Thyroid gland (tissue), 4 donors: ENCODE measurements around the gene TRPM6. TPM values are rescaled to one million over a fixed set of nuclear protein-coding genes. Genes with fewer than 3 reads are reported as not detected.

Experiments used
- DNase-seq, 2 donors: peaks; one replicate each; pipeline ENCODE4 v3.0.0-alpha.2; 2019
- H3K27ac ChIP-seq, 3 donors: fragments of 200-600 bp; sonication (generic); 1 replicate in 2 of 3; 2 replicates in 1 of 3; pipeline ENCODE4 v1.5.1; 2016 to 2019; ENCODE audit warnings: mild to moderate bottlenecking in 1 of 3, moderate library complexity in 1 of 3
- H3K27me3 ChIP-seq: fragments of 200-600 bp; sonication (generic); one replicate; pipeline ENCODE4 v1.5.1; 2019
- H3K36me3 ChIP-seq, 2 donors: fragments of 200-600 bp; sonication (generic); one replicate each; pipeline ENCODE4 v1.5.1; 2016 to 2019
- H3K4me1 ChIP-seq, 2 donors: fragments of 200-600 bp; sonication (generic); one replicate each; pipeline ENCODE4 v1.5.1; 2017 to 2019
- H3K4me3 ChIP-seq, 3 donors: fragments of 200-600 bp; sonication (generic); replicated peaks in 1 of 3; 1 replicate in 2 of 3; 2 replicates in 1 of 3; pipeline ENCODE4 v1.5.1; 2016; ENCODE audit warnings: mild to moderate bottlenecking in 1 of 3
- H3K9me3 ChIP-seq: fragments of 200-600 bp; sonication (generic); one replicate; pipeline ENCODE4 v1.5.1; 2017
- CTCF ChIP-seq, 6 experiments: fragments of 200-600 bp in 3 of 6; fragments of 450-650 bp in 3 of 6; sonication (generic) in 3 of 6; IDR thresholded peaks; one replicate each; pipeline ENCODE4 v1.5.1; 2016 to 2019; ENCODE audit warnings: antibody characterized with exemption in 6 of 6, mild to moderate bottlenecking in 2 of 6, inconsistent platforms in 1 of 6, moderate library complexity in 1 of 6
- POLR2A ChIP-seq, 2 donors: fragments of 450-650 bp; IDR thresholded peaks; one replicate each; pipeline ENCODE4 v1.6.1; 2017; ENCODE audit warnings: antibody characterized with exemption in 2 of 2, mild to moderate bottlenecking in 2 of 2, moderate library complexity in 1 of 2
- WGBS, 2 donors: methylation state at CpG; one replicate each; pipeline ENCODE4 v1.1.5; 2017; 5-methylcytosine and 5-hydroxymethylcytosine counted together
- intact Hi-C: fragments of 100-400 bp; cut with DNase I; formaldehyde crosslinking; loops from one replicate; pipeline ENCODE4 v1.15.1; 2023
- total RNA-seq, 4 donors: library from RNA; depleted of rRNA; stranded (reverse); fragments of >200 nt; gene quantifications; one replicate each; pipeline ENCODE4 v1.2.3, GENCODE V29; 2016

The TRPM6 gene
- total RNA-seq, 4 donors from 2014 or later, result 0.44 to 0.83 (median 0.66) TPM

- Histone ChIP-seq H3K9me3 (no peaks in the 10 kb centered on the region), H3K27me3 (no peaks in the 10 kb centered on the region), H3K4me1 (peaks cover 0 to 3% of the 10 kb centered on the region in 2 donors), H3K36me3 (no peaks in the 10 kb centered on the region), H3K27ac (no peak overlapping the region), H3K4me3 (no peak overlapping the region)
- WGBS, 2 donors, result 88 to 97% methylated on average over 3 of the region's 3 CpGs
- TF ChIP-seq CTCF (IDR thresholded peaks at IDR 0.05), result no peak
- no peak for TF ChIP-seq POLR2A (IDR thresholded peaks at IDR 0.05)
- intact Hi-C loops, result no loop called here
- no peak for DNase-seq
These were observed 131.7 kb downstream of the TRPM6 start for GRCh38 chr9:74755999-74756398.

- TF ChIP-seq POLR2A (IDR thresholded peaks at IDR 0.05) (no peak), CTCF (IDR thresholded peaks at IDR 0.05) (no peak)
- no peak overlapping the region for H3K27ac ChIP-seq
- intact Hi-C loops, result no loop called here
- H3K4me3 ChIP-seq, result no peak overlapping the region
- peaks cover 0 to 3% of the 10 kb centered on the region in 2 donors for H3K4me1 ChIP-seq
- no peaks in the 10 kb centered on the region for H3K27me3 ChIP-seq
- no peak for DNase-seq
- H3K36me3 ChIP-seq, result no peaks in the 10 kb centered on the region
- no peaks in the 10 kb centered on the region for H3K9me3 ChIP-seq
These were observed 132.4 kb downstream of the TRPM6 start for GRCh38 chr9:74755355-74755754.

- no peak overlapping the region for H3K4me3 ChIP-seq
- H3K27ac ChIP-seq, result no peak overlapping the region
- TF ChIP-seq CTCF (IDR thresholded peaks at IDR 0.05), result no peak
- TF ChIP-seq POLR2A (IDR thresholded peaks at IDR 0.05), result no peak
- no peaks in the 10 kb centered on the region for H3K9me3 ChIP-seq
- intact Hi-C loops, result no loop called here
- H3K36me3 ChIP-seq, result no peaks in the 10 kb centered on the region
- H3K27me3 ChIP-seq, result no peaks in the 10 kb centered on the region
- DNase-seq, result no peak
- peaks cover 0 to 3% of the 10 kb centered on the region in 2 donors for H3K4me1 ChIP-seq
- 90 to 92% methylated on average over 6 of the region's 6 CpGs for WGBS, 2 donors
These were observed 134.1 kb downstream of the TRPM6 start for GRCh38 chr9:74753650-74754049.

GRCh38 chr9:74748966-74749365, 138.8 kb downstream of the TRPM6 start:
- Histone ChIP-seq H3K27ac (no peak overlapping the region), H3K27me3 (no peaks in the 10 kb centered on the region), H3K9me3 (no peaks in the 10 kb centered on the region), H3K4me1 (peaks cover 0 to 3% of the 10 kb centered on the region in 2 donors), H3K4me3 (no peak overlapping the region), H3K36me3 (no peaks in the 10 kb centered on the region)
- intact Hi-C loops, result no loop called here
- 93 to 98% methylated on average over 4 of the region's 4 CpGs for WGBS, 2 donors
- TF ChIP-seq POLR2A (IDR thresholded peaks at IDR 0.05) (no peak), CTCF (IDR thresholded peaks at IDR 0.05) (no peak)
- no peak for DNase-seq

- DNase-seq, result peak; percentile 16 to 44
- intact Hi-C loops, result no loop called here
- TF ChIP-seq POLR2A (IDR thresholded peaks at IDR 0.05), result no peak
- TF ChIP-seq CTCF (IDR thresholded peaks at IDR 0.05), result peak; percentile 22 to 70 (median 52)
- no peaks in the 10 kb centered on the region for H3K4me1 ChIP-seq
- no peaks in the 10 kb centered on the region for H3K36me3 ChIP-seq
- H3K27ac ChIP-seq, result no peak overlapping the region
- no peak overlapping the region for H3K4me3 ChIP-seq
- no peaks in the 10 kb centered on the region for H3K9me3 ChIP-seq
- H3K27me3 ChIP-seq, result no peaks in the 10 kb centered on the region
- 16 to 18% methylated on average over 8 of the region's 8 CpGs for WGBS, 2 donors
These were observed 144.7 kb downstream of the TRPM6 start for GRCh38 chr9:74742792-74743730.
